M059J (cell line): ENCODE measurements around the gene PRRX2. TPM values are rescaled to one million over a fixed set of nuclear protein-coding genes. Genes with fewer than 3 reads are reported as not detected.
A peak's percentile ranks its signal among the peaks of the same experiment; 100 is the strongest.
"Not testable (repeated sequence)": the region's sequence is repeated elsewhere in the genome, so short reads cannot be mapped to it uniquely, and the experiment has no call there.

Experiments used
- DNase-seq: peaks from one replicate; pipeline ENCODE4 v3.0.0-alpha.2; 2012; ENCODE audit warnings: low read depth
- total RNA-seq: library from RNA; depleted of rRNA; stranded (reverse); fragments of >200 nt; shearing (Covaris generic); gene quantifications from 2 replicates; pipeline ENCODE4 v1.2.3, GENCODE V29; 2014

Gene PRRX2
- total RNA-seq, 1 experiment from 2014 or later = 0.17 TPM

- DNase-seq = no peak
Observed at GRCh38 chr9:129732100-129732499, 66.7 kb downstream of the PRRX2 start.

- no peak for DNase-seq
Observed at GRCh38 chr9:129732946-129733631, 67.6 kb downstream of the PRRX2 start.

DNA sequence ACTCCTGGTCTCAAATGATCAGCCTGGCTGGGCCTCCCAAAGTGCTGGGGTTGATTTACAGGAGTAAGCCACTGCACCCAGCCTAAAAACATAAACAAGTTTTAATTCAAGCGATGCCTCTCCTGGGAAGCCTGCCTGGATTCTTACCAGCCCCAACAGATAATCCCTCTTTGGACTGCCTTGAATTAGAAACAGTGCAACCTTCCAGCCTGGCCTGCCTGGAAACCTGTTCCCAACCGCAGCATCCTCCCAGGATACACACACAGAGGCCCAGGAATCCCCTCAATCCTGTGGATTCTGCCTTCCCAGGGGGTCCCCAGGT lies 68.1 kb downstream of the PRRX2 start:
- DNase-seq = no peak

GRCh38 chr9:129735546-129735945 lies 70.1 kb downstream of the PRRX2 start:
- DNase-seq = no peak

GRCh38 chr9:129736334-129736733 lies 70.9 kb downstream of the PRRX2 start:
- DNase-seq = no peak

GRCh38 chr9:129737479-129738274 lies 72.2 kb downstream of the PRRX2 start:
- peak; percentile 67 for DNase-seq

DNA sequence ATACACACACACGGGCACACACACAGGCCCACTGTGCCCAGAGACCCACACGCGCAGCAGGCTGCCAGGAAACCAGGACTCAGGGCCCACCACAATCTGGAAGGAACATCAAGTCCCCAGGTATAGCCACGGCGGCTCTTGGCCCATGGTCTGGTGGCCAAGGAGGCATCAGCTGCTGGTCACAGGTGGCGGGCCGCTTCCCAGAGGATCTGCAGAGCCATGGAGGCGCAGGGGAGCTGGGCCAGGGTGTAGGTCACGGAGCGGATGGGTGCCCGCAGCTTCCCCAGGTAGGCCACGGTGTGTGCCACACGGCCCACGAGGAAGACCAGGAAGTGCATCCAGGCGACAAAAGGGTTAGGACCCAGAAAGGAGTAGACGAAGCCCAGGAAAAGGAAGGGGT lies 74.0 kb downstream of the PRRX2 start:
- DNase-seq = no peak

DNA sequence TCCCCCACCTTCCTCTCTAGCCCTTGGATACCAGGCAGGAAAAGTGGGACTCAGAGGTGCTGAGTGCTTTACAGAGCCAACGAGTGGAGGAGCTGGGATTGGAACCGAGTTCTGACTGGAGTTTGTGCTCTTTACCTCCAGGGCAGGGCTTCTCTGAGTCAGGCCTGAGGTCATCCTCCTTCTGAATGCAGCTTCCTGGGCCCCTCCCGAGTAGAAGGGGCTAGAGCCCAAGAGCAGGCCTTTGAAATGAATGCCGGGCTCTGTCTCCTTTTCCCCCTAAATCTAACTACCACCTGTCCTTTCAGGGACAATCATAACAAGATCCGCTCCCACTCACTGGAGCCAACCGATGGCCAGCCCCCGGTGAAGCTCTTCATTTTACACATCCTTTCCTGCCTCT lies 74.7 kb downstream of the PRRX2 start:
- no peak for DNase-seq

DNA sequence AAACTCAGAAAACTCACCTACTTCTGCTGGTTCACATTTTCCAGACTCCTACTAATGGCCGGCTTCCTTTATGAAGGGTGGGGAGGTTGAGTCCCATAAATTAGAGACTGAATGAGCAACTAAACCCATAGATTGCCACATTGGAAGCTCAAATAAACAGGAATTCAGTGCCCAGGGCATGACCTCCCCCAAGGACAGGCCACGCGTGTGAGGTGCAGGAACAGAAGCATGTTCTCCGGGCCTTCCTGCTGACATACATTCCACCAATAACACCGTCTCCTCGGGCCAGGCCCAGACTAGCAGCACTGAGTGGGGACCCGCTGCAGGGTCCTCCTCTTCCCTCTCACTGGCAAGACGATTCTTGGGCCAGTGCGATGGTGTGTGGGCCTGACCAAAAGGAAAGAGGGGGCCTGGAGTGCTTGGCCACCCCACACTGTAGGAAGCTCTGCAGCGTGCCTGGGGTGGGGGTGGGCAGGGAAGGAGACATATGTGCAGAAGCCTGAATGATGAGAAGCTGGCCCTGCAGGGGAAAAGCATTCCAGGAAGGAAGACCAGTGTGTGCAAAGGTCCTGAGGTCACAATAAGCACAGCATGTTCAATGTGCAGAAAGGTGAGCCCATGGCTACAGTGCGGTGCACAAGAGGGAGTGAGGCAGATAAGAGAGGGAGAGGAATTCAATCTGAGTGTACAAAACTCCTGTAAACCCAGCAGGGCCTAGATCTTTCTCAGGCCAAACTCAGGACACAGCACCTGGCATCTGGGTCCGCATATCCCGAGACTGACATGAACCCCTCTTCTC lies 75.4 kb downstream of the PRRX2 start:
- no peak for DNase-seq

GRCh38 chr9:129745200-129745599 lies 79.8 kb downstream of the PRRX2 start:
- DNase-seq = no peak

GRCh38 chr9:129746092-129746777 lies 80.8 kb downstream of the PRRX2 start:
- DNase-seq = peak; percentile 42

- DNase-seq = peak; percentile 47
Observed at GRCh38 chr9:129748249-129748648, 82.8 kb downstream of the PRRX2 start.

DNA sequence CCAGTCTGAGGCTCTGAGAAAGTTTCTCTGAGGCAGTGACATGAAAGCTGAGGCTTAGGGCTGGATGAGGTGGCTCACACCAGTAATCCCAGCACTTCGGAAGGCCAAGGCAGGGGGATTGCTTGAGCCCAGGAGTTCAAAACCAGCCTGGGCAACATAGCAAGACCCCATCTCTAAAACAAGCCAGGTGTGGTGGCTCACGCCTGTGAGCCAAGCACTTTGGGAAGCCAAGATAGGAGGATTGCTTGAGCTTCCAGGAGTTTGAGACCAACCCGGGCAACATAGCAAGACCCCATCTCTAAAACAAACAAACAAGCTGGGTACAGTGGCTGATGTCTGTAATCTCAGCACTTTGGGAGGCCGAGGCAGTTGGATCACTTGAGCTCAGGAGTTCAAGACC lies 83.6 kb downstream of the PRRX2 start:
- DNase-seq = not testable (repeated sequence)

GRCh38 chr9:129749575-129749974 lies 84.1 kb downstream of the PRRX2 start:
- DNase-seq = no peak

- DNase-seq = no peak
Observed at GRCh38 chr9:129750013-129750638, 84.7 kb downstream of the PRRX2 start.

DNA sequence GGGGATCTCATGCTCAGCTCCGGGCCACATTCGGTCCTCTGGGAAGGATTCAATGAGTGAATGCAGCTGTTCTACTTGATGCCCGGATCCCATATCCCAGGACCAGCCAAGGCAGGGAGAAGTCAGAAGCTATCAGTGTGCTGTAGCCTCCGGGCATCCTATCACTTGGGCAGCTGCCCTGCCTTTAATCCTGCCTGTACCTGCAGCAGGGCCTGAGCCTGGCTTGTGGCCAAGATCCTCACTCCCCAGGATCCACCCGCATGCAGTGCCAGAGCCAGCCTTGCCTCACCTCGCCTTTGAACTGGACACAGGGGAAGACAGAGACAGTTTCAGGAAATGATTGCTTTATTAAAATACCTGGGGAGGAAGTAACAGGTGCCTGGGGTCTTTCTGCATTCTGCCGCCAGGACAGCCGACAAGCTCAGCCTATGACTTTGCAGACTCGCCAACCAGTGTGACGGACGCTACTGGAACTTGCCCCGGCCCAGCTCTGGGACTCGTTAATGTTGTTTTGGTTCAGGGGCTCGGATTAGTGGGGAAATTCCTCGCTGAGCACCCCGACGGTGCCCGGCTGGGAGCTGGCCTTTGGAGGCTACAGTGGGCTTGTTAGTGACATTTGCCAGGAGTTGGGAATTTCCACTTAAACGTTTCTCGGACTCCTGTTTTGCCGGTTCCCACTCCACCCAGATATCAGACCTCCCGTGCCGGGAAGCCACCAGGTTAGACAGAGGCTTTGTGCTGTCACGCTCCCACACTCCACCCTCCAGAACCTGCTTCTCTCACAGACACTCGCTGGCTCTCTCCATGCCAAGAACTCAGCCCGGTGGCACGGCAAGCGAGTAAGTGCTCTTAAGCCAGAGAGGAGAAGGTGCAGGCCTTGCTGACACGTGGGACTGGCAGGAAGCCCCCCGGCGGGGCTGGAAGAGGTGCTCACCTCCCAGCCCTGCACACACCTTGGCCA lies 86.7 kb downstream of the PRRX2 start:
- DNase-seq = no peak

DNA sequence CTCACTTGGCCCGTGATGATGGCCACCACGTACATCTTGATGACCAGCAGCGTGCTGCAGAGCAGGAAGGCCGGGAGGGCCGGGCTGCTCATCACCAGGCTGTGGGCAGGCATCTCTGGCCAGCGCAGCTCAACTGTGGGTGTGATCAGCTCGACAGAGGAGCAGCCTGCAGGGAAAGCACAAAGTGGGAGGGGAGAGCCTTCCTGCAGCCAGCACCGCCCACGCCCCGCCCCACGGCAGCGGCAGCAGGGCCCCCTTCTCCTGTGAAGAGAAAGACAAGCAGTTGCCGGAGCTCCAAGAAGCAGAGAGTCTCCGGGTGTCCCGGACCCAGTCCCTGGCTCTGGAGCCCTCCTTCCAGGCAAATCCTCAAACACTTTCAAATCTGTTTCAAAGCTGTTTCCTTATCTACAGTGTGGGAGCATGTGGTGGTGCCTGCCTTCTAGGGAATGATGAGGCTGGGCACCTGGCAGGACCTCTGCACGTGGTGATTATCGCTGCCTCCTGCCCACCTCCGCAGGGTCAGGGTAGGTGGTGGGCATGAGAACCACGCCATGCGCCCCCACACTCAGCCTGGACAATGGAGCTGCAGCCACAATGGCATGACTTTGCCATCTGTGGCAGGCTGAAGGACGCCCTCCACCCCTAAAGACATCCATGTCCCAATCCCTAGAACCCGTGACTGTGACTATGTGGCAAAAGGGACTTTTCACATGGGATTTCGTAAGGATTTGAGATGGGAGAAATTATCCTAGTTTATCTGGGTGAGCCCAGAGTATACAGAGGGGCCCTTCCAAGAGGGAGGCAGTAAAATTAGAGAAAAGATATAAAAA lies 87.7 kb downstream of the PRRX2 start, which contains the start of gene PTGES:
PTGES (minus strand) TSS at position 143 of the 830 bp plus-strand sequence; CDS start at position 113, 30 bp downstream.
- peak; percentile 63 for DNase-seq

- no peak for DNase-seq
Observed at GRCh38 chr9:129755151-129755550, 89.7 kb downstream of the PRRX2 start.

DNA sequence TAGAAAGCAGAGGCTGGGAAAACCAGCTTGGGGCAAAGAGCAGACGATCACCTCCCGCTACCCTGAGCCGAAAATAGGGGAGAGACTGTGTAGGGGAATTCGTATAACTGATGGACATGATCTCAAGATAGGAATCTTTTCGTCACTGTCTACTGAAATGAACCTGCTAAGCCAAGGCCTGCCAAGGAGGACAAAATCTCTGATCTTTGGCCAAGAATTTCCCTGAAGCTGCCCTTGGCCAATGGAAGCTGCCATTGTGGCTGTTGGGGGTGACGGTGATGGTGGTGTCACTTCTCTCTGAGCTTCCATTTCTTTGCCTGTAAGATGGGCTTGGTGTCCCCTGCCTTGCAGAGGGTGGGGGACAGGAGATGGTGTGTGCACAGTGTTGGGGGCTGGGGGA lies 90.7 kb downstream of the PRRX2 start:
- DNase-seq = no peak
